ENCODE measurements around the gene NR1I2. TPM values are rescaled to one million over a fixed set of nuclear protein-coding genes. Genes with fewer than 3 reads are reported as not detected.
A peak's percentile ranks its signal among the peaks of the same experiment; 100 is the strongest.

Gene NR1I2
- total and polyA plus RNA-seq, 2 donors (not counting 1 experiment from before 2014, with no cell fraction given), result 0.30 to 0.52 TPM

DNA sequence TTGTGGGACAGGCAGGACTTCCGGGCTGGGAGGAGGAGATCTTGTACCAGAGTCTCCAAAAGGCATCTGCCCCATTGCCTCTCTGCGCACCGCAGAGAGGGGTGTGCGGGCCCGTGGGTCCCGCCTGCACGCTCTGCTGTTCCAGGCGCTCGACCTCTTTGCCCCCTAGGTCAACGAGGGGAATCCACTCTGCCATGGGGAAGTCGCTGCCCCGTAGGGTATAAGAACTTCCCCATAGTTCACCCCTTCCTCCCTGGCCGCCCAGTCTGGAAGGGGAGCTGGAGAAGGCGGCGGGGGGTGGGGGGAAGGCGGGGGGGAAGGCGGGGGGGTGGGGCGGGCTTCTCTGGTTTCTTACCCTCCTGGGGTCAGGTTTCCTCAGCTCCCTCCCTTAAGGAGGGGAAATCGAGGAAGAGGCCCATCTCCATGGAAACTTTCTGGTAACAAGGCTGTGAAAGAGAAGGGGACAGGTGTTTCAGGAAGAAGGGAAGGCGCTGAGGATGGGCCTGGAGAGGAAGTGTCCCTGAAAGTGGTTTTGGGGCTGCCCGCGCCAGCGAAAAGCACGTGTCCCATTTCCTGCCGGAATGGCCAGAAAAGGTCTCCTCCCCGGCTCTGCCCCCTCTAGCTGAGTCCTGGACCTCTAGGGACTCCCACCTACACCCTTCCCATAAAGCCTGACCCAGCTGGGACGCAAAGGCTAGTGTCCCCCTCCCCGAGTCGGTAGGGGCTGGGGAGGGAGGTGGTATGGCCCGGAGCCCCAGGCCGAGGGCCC is 27.5 kb downstream of the NR1I2 start:
- peak overlapping the region; percentile 78 for H3K27ac Mint-ChIP-seq
- no peaks in the 10 kb centered on the region for H3K9me3 Mint-ChIP-seq (ENCODE audit: insufficient read depth)
- WGBS (ENCODE audit: insufficient coverage), result 16% methylated on average over 8 of the region's 31 CpGs
- Histone ChIP-seq H3K79me2 (ENCODE audit: control insufficient read depth, insufficient read depth, low read length) (no peaks in the 10 kb centered on the region), H3K4me2 (replicated peaks; ENCODE audit: low read depth, low read length, poor library complexity, severe bottlenecking) (peak overlapping the region; percentile 95), H4K20me1 (ENCODE audit: control insufficient read depth, insufficient read depth, low read length, poor library complexity, severe bottlenecking) (no peaks in the 10 kb centered on the region), H3K27me3 (replicated peaks in 1 of 4; ENCODE audit: control extremely low read depth in 1 of 4, control insufficient read depth in 3 of 4, insufficient read depth in 4 of 4, low read length in 3 of 4) (no peaks in the 10 kb centered on the region), H3K4me3 (ENCODE audit: control extremely low read depth in 1 of 5, extremely low read depth in 1 of 5, insufficient read depth in 1 of 5, low read depth in 2 of 5, low read length in 4 of 5) (peak overlapping the region in 4 of 5 experiments; percentile 57 to 81 (median 66)), H3K4me1 (ENCODE audit: control insufficient read depth in 2 of 2, insufficient read depth in 2 of 2, low read length in 2 of 2) (peaks cover 5 to 11% of the 10 kb centered on the region in 2 donors), H2AFZ (ENCODE audit: insufficient read depth, low read depth, low read length, poor library complexity, severe bottlenecking) (peak overlapping the region; percentile 95), H3K27ac (ENCODE audit: low read length in 2 of 2) (peak overlapping the region in 1 of 2 donors; percentile 37), H3K9me3 (ENCODE audit: control extremely low read depth in 1 of 3, control insufficient read depth in 2 of 3, insufficient read depth in 1 of 3, low read length in 2 of 3) (no peaks in the 10 kb centered on the region), H3K36me3 (replicated peaks in 1 of 2; ENCODE audit: control extremely low read depth in 1 of 2, control insufficient read depth in 1 of 2, extremely low read depth in 1 of 2, insufficient read depth in 2 of 2, low read length in 1 of 2) (no peaks in the 10 kb centered on the region), H3K9ac (ENCODE audit: low read length) (peak overlapping the region; percentile 79)
- ATAC-seq (ENCODE audit: low read depth) (no peak), DNase-seq (no peak)
- H3K4me3 Mint-ChIP-seq, result peak overlapping the region; percentile 95
- no peaks in the 10 kb centered on the region for H3K27me3 Mint-ChIP-seq
- peaks cover 12% of the 10 kb centered on the region for H3K4me1 Mint-ChIP-seq
- ChIA-PET POLR2A (interaction anchor here (1.5 kb wide), 1 partner anchor 285 kb away, joined by 7 read pairs; the partner anchor contains the start of gene GSK3B), CTCF (interaction anchor here (1.0 to 1.9 kb wide), 3 partner anchors 9 to 337 kb away, joined by 3 to 5 read pairs (median 3); no protein-coding TSS in a partner anchor)
- TF ChIP-seq CTCF (IDR thresholded peaks at IDR 0.05) (no peak), EZH2 (IDR thresholded peaks at IDR 0.05; ENCODE audit: borderline replicate concordance, insufficient read depth, low read depth, low read length, poor library complexity, severe bottlenecking) (no peak)
- intact Hi-C loops (cut with micrococcal nuclease), result no loop called here

- TF ChIP-seq CTCF (IDR thresholded peaks at IDR 0.05), result peak; percentile 28
- TF ChIP-seq EZH2 (IDR thresholded peaks at IDR 0.05; ENCODE audit: borderline replicate concordance, insufficient read depth, low read depth, low read length, poor library complexity, severe bottlenecking), result no peak
- CTCF ChIA-PET, result interaction anchor here (1.0 to 1.9 kb wide), 4 partner anchors 10 to 337 kb away, joined by 3 to 5 read pairs (median 3); no protein-coding TSS in a partner anchor
- Histone ChIP-seq H3K27ac (ENCODE audit: low read length in 2 of 2) (peak overlapping the region in 1 of 2 donors; percentile 37), H3K4me1 (ENCODE audit: control insufficient read depth in 2 of 2, insufficient read depth in 2 of 2, low read length in 2 of 2) (peaks cover 5 to 11% of the 10 kb centered on the region in 2 donors), H3K27me3 (replicated peaks in 1 of 4; ENCODE audit: control extremely low read depth in 1 of 4, control insufficient read depth in 3 of 4, insufficient read depth in 4 of 4, low read length in 3 of 4) (peaks cover 0 to under 1% (median 0%) of the 10 kb centered on the region in 4 experiments), H2AFZ (ENCODE audit: insufficient read depth, low read depth, low read length, poor library complexity, severe bottlenecking) (peak overlapping the region; percentile 95), H4K20me1 (ENCODE audit: control insufficient read depth, insufficient read depth, low read length, poor library complexity, severe bottlenecking) (no peaks in the 10 kb centered on the region), H3K9me3 (ENCODE audit: control extremely low read depth in 1 of 3, control insufficient read depth in 2 of 3, insufficient read depth in 1 of 3, low read length in 2 of 3) (no peaks in the 10 kb centered on the region), H3K4me2 (replicated peaks; ENCODE audit: low read depth, low read length, poor library complexity, severe bottlenecking) (peak overlapping the region; percentile 95), H3K4me3 (ENCODE audit: control extremely low read depth in 1 of 5, extremely low read depth in 1 of 5, insufficient read depth in 1 of 5, low read depth in 2 of 5, low read length in 4 of 5) (peak overlapping the region; percentile 36 to 81 (median 59)), H3K79me2 (ENCODE audit: control insufficient read depth, insufficient read depth, low read length) (no peaks in the 10 kb centered on the region), H3K9ac (ENCODE audit: low read length) (peak overlapping the region; percentile 79), H3K36me3 (replicated peaks in 1 of 2; ENCODE audit: control extremely low read depth in 1 of 2, control insufficient read depth in 1 of 2, extremely low read depth in 1 of 2, insufficient read depth in 2 of 2, low read length in 1 of 2) (no peaks in the 10 kb centered on the region)
- Mint-ChIP-seq H3K27ac (peak overlapping the region; percentile 78), H3K4me3 (peak overlapping the region; percentile 95), H3K27me3 (no peaks in the 10 kb centered on the region), H3K4me1 (peaks cover 12% of the 10 kb centered on the region), H3K9me3 (ENCODE audit: insufficient read depth) (no peaks in the 10 kb centered on the region)
- POLR2A ChIA-PET, result interaction anchor here (1.5 kb wide), 1 partner anchor 285 kb away, joined by 7 read pairs; the partner anchor contains the start of gene GSK3B
- ATAC-seq (ENCODE audit: low read depth) (peak; percentile 84), DNase-seq (peak; percentile 67)
- under 1% methylated on average over 32 of the region's 33 CpGs for WGBS (ENCODE audit: insufficient coverage)
- intact Hi-C loops (cut with micrococcal nuclease), result no loop called here
Observed at GRCh38 chr3:119810018-119810435, 28.1 kb downstream of the NR1I2 start.

Measured in B cell (primary cell).